Coronary artery (tissue), 2 donors: ENCODE results near the gene CMTM1.

Experiments
- DNase-seq: peaks from one replicate; pipeline ENCODE4 v3.0.0-alpha.2; 2017; ENCODE audit warnings: low spot score
- H3K27ac ChIP-seq, 2 donors: fragments of 200-600 bp; sonication (generic); one replicate each; pipeline ENCODE4 v1.5.1; 2016 to 2019
- H3K4me3 ChIP-seq: fragments of 200-600 bp; sonication (generic); 2 replicates; pipeline ENCODE4 v1.5.1; 2016; ENCODE audit warnings: mild to moderate bottlenecking, moderate library complexity
- CTCF ChIP-seq: fragments of 200-600 bp; sonication (generic); IDR thresholded peaks from one replicate; pipeline ENCODE4 v1.5.1; 2019; ENCODE audit warnings: antibody characterized with exemption

Gene CMTM1

GRCh38 chr16:66566051-66566901, at the start of gene CMTM1:
TSS of gene CMTM1 (plus strand) at chr16:66566439. CDS start at chr16:66566514, 75 bp downstream.
- H3K27ac ChIP-seq: no peak within 1 kb of the TSS
- no peak for TF ChIP-seq CTCF

GRCh38 chr16:66516509-66516807, 49.8 kb upstream of the CMTM1 start:
- TF ChIP-seq CTCF: no peak
- Histone ChIP-seq H3K4me3 (peak overlapping the region; percentile 37), H3K27ac (peak overlapping the region; percentile 92 to 99)
- no peak for DNase-seq

More at GRCh38 chr16:66566051-66566901, at the start of gene CMTM1:
- no peak within 1 kb of the TSS for H3K4me3 ChIP-seq
- DNase-seq: no peak

GRCh38 chr16:66516808-66517585, 49.2 kb upstream of the CMTM1 start:
- Histone ChIP-seq H3K27ac (peak overlapping the region; percentile 92 to 99), H3K4me3 (peak overlapping the region; percentile 63)
- DNase-seq: peak; percentile 98
- no peak for TF ChIP-seq CTCF

- TF ChIP-seq CTCF: no peak
- Histone ChIP-seq H3K27ac (peak overlapping the region; percentile 92 to 99), H3K4me3 (peak overlapping the region; percentile 63)
- peak; percentile 74 for DNase-seq
Observed at GRCh38 chr16:66517586-66518263, 48.5 kb upstream of the CMTM1 start.

- Histone ChIP-seq H3K4me3 (no peak overlapping the region), H3K27ac (peak overlapping the region; percentile 8 to 84)
- TF ChIP-seq CTCF: no peak
- no peak for DNase-seq
Observed at GRCh38 chr16:66519482-66520373, 46.5 kb upstream of the CMTM1 start.

GRCh38 chr16:66520406-66521170, 45.7 kb upstream of the CMTM1 start:
- no peak for DNase-seq
- H3K27ac ChIP-seq: peak overlapping the region; percentile 8 to 84
- no peak overlapping the region for H3K4me3 ChIP-seq
- no peak for TF ChIP-seq CTCF
